GM21423 (cell line): ENCODE data around the gene CNTNAP4.

Experiments
- ATAC-seq: cut with Tn5 transposase; IDR thresholded peaks from one replicate; pipeline ENCODE4 v1.9.1; 2021; ENCODE audit warnings: mild to moderate bottlenecking, moderate library complexity; ENCODE audit not compliant: unreplicated experiment

Gene CNTNAP4

GRCh38 chr16:76276745-76277438 lies at the start of gene CNTNAP4:
Gene CNTNAP4, plus strand, starts transcription at chr16:76277401. Its CDS starts 262 bp downstream, at chr16:76277663.
- no peak for ATAC-seq

- no peak for ATAC-seq
Observed at GRCh38 chr16:76228546-76229146, 48.6 kb upstream of the CNTNAP4 start.

- no peak for ATAC-seq
Observed at GRCh38 chr16:76232704-76233103, 44.5 kb upstream of the CNTNAP4 start.

GRCh38 chr16:76235025-76235424 lies 42.2 kb upstream of the CNTNAP4 start:
- ATAC-seq, result no peak

GRCh38 chr16:76235426-76235825 lies 41.8 kb upstream of the CNTNAP4 start:
- no peak for ATAC-seq

GRCh38 chr16:76237471-76237870 lies 39.7 kb upstream of the CNTNAP4 start:
- no peak for ATAC-seq

GRCh38 chr16:76241755-76242154 lies 35.4 kb upstream of the CNTNAP4 start:
- ATAC-seq, result no peak

GRCh38 chr16:76243620-76244019 lies 33.6 kb upstream of the CNTNAP4 start:
- no peak for ATAC-seq

GRCh38 chr16:76246587-76246986 lies 30.6 kb upstream of the CNTNAP4 start:
- no peak for ATAC-seq

GRCh38 chr16:76265434-76266045 lies 11.7 kb upstream of the CNTNAP4 start:
- ATAC-seq, result no peak

- ATAC-seq, result no peak
Observed at GRCh38 chr16:76268824-76269223, 8.4 kb upstream of the CNTNAP4 start.

- no peak for ATAC-seq
Observed at GRCh38 chr16:76277460-76278030, 344 bp downstream of the CNTNAP4 start.

GRCh38 chr16:76278086-76278485 lies 885 bp downstream of the CNTNAP4 start:
- no peak for ATAC-seq

- no peak for ATAC-seq
Observed at GRCh38 chr16:76278980-76279379, 1.8 kb downstream of the CNTNAP4 start.

- no peak for ATAC-seq
Observed at GRCh38 chr16:76280421-76281215, 3.4 kb downstream of the CNTNAP4 start.

- ATAC-seq, result no peak
Observed at GRCh38 chr16:76287466-76287865, 10.3 kb downstream of the CNTNAP4 start.

GRCh38 chr16:76292218-76292617 lies 15.0 kb downstream of the CNTNAP4 start:
- ATAC-seq, result no peak

GRCh38 chr16:76293980-76294379 lies 16.8 kb downstream of the CNTNAP4 start:
- ATAC-seq, result no peak

GRCh38 chr16:76294396-76295214 lies 17.4 kb downstream of the CNTNAP4 start:
- no peak for ATAC-seq

- ATAC-seq, result no peak
Observed at GRCh38 chr16:76297941-76298340, 20.7 kb downstream of the CNTNAP4 start.
